Stimulated activated memory B cell treated with anti-CD40 and anti-IgM and Interleukin-4, amounts not matched to agents 10 μg/mL and 1 μg/mL and 100 μg/mL, for 72 hours (primary cell): Measurements from ENCODE around the gene UBQLNL.

ENCODE experiments used
- ATAC-seq: fragments of 150-1000 bp; cut with Tn5 transposase; 2 replicates; pipeline ENCODE4 v1.10.0; 2021
- H3K27ac Mint-ChIP-seq: one replicate; pipeline ENCODE4 v1.8.0; 2022; ENCODE audit warnings: mild to moderate bottlenecking, mixed read lengths
- H3K27me3 Mint-ChIP-seq: one replicate; pipeline ENCODE4 v1.8.0; 2022; ENCODE audit warnings: mixed read lengths
- H3K36me3 Mint-ChIP-seq: one replicate; pipeline ENCODE4 v1.8.0; 2022; ENCODE audit warnings: mixed read lengths
- H3K4me1 Mint-ChIP-seq: one replicate; pipeline ENCODE4 v1.8.0; 2022; ENCODE audit warnings: mixed read lengths
- H3K4me3 Mint-ChIP-seq: one replicate; pipeline ENCODE4 v1.8.0; 2022; ENCODE audit warnings: mild to moderate bottlenecking, moderate library complexity, mixed read lengths
- H3K9me3 Mint-ChIP-seq: one replicate; pipeline ENCODE4 v1.8.0; 2022; ENCODE audit warnings: mixed read lengths

The UBQLNL gene

GRCh38 chr11:5516599-5516998 lies at the start of gene UBQLNL:
Gene UBQLNL (minus strand): TSS chr11:5516699. CDS start chr11:5516441, 258 bp downstream.
- H3K4me3 Mint-ChIP-seq, result no peak within 1 kb of the TSS
- H3K4me1 Mint-ChIP-seq, result no peaks in the 10 kb centered on the region
- no peaks in the 10 kb centered on the region for H3K27me3 Mint-ChIP-seq
- no peak for ATAC-seq
- H3K36me3 Mint-ChIP-seq, result no peaks in the 10 kb centered on the region
- no peak within 1 kb of the TSS for H3K27ac Mint-ChIP-seq
- H3K9me3 Mint-ChIP-seq, result no peaks in the 10 kb centered on the region

GRCh38 chr11:5564259-5565019 lies 47.9 kb upstream of the UBQLNL start:
- H3K27me3 Mint-ChIP-seq, result no peaks in the 10 kb centered on the region
- H3K36me3 Mint-ChIP-seq, result no peaks in the 10 kb centered on the region
- ATAC-seq, result no peak
- H3K4me1 Mint-ChIP-seq, result peaks cover 4% of the 10 kb centered on the region
- H3K9me3 Mint-ChIP-seq, result no peaks in the 10 kb centered on the region
- H3K4me3 Mint-ChIP-seq, result no peak overlapping the region
- no peak overlapping the region for H3K27ac Mint-ChIP-seq

- peaks cover 11% of the 10 kb centered on the region for H3K27me3 Mint-ChIP-seq
- H3K9me3 Mint-ChIP-seq, result no peaks in the 10 kb centered on the region
- H3K36me3 Mint-ChIP-seq, result no peaks in the 10 kb centered on the region
- H3K4me1 Mint-ChIP-seq, result peaks cover 6% of the 10 kb centered on the region
- no peak overlapping the region for H3K4me3 Mint-ChIP-seq
- H3K27ac Mint-ChIP-seq, result no peak overlapping the region
- ATAC-seq, result no peak
Observed at GRCh38 chr11:5557751-5558150, 41.3 kb upstream of the UBQLNL start.

GRCh38 chr11:5556596-5557188 lies 40.2 kb upstream of the UBQLNL start:
- Mint-ChIP-seq H3K4me3 (no peak overlapping the region), H3K9me3 (no peaks in the 10 kb centered on the region), H3K27me3 (peaks cover 16% of the 10 kb centered on the region), H3K36me3 (peaks cover 2% of the 10 kb centered on the region), H3K27ac (no peak overlapping the region), H3K4me1 (peaks cover 6% of the 10 kb centered on the region)
- ATAC-seq, result no peak

GRCh38 chr11:5553343-5553742 lies 36.8 kb upstream of the UBQLNL start:
- H3K4me1 Mint-ChIP-seq, result peaks cover 6% of the 10 kb centered on the region
- no peak overlapping the region for H3K27ac Mint-ChIP-seq
- peaks cover 10% of the 10 kb centered on the region for H3K27me3 Mint-ChIP-seq
- no peak for ATAC-seq
- no peak overlapping the region for H3K4me3 Mint-ChIP-seq
- H3K9me3 Mint-ChIP-seq, result no peaks in the 10 kb centered on the region
- peaks cover 5% of the 10 kb centered on the region for H3K36me3 Mint-ChIP-seq

- H3K27me3 Mint-ChIP-seq, result peaks cover 9% of the 10 kb centered on the region
- no peak overlapping the region for H3K27ac Mint-ChIP-seq
- H3K36me3 Mint-ChIP-seq, result peaks cover 5% of the 10 kb centered on the region
- H3K4me1 Mint-ChIP-seq, result peaks cover 6% of the 10 kb centered on the region
- H3K4me3 Mint-ChIP-seq, result no peak overlapping the region
- ATAC-seq, result no peak
- no peaks in the 10 kb centered on the region for H3K9me3 Mint-ChIP-seq
Observed at GRCh38 chr11:5550440-5551095, 34.1 kb upstream of the UBQLNL start.

- H3K4me1 Mint-ChIP-seq, result no peaks in the 10 kb centered on the region
- peaks cover 9% of the 10 kb centered on the region for H3K27me3 Mint-ChIP-seq
- no peak for ATAC-seq
- H3K9me3 Mint-ChIP-seq, result no peaks in the 10 kb centered on the region
- H3K36me3 Mint-ChIP-seq, result peaks cover 5% of the 10 kb centered on the region
- H3K27ac Mint-ChIP-seq, result no peak within 1 kb of the TSS
- H3K4me3 Mint-ChIP-seq, result no peak within 1 kb of the TSS
Observed at GRCh38 chr11:5548440-5548839, 31.9 kb upstream of the UBQLNL start, which contains the start of gene OR52H1. Gene OR52H1 (minus strand): TSS chr11:5548540. CDS start chr11:5545505, 3,035 bp downstream.

GRCh38 chr11:5547982-5548381 lies 31.5 kb upstream of the UBQLNL start:
- Mint-ChIP-seq H3K9me3 (no peaks in the 10 kb centered on the region), H3K4me1 (no peaks in the 10 kb centered on the region), H3K27me3 (peaks cover 9% of the 10 kb centered on the region), H3K4me3 (no peak overlapping the region), H3K27ac (no peak overlapping the region), H3K36me3 (peaks cover 5% of the 10 kb centered on the region)
- no peak for ATAC-seq

GRCh38 chr11:5546457-5546856 lies 30.0 kb upstream of the UBQLNL start:
- no peaks in the 10 kb centered on the region for H3K9me3 Mint-ChIP-seq
- H3K27me3 Mint-ChIP-seq, result peaks cover 2% of the 10 kb centered on the region
- H3K4me3 Mint-ChIP-seq, result no peak overlapping the region
- ATAC-seq, result no peak
- no peaks in the 10 kb centered on the region for H3K4me1 Mint-ChIP-seq
- peaks cover under 1% of the 10 kb centered on the region for H3K36me3 Mint-ChIP-seq
- no peak overlapping the region for H3K27ac Mint-ChIP-seq

GRCh38 chr11:5541427-5541826 lies 24.9 kb upstream of the UBQLNL start:
- H3K4me1 Mint-ChIP-seq, result no peaks in the 10 kb centered on the region
- no peaks in the 10 kb centered on the region for H3K27me3 Mint-ChIP-seq
- H3K27ac Mint-ChIP-seq, result no peak overlapping the region
- no peaks in the 10 kb centered on the region for H3K36me3 Mint-ChIP-seq
- H3K4me3 Mint-ChIP-seq, result no peak overlapping the region
- peaks cover 6% of the 10 kb centered on the region for H3K9me3 Mint-ChIP-seq
- ATAC-seq, result no peak

- no peak for ATAC-seq
- H3K27me3 Mint-ChIP-seq, result no peaks in the 10 kb centered on the region
- H3K4me1 Mint-ChIP-seq, result no peaks in the 10 kb centered on the region
- peaks cover 6% of the 10 kb centered on the region for H3K9me3 Mint-ChIP-seq
- no peak overlapping the region for H3K4me3 Mint-ChIP-seq
- H3K36me3 Mint-ChIP-seq, result no peaks in the 10 kb centered on the region
- no peak overlapping the region for H3K27ac Mint-ChIP-seq
Observed at GRCh38 chr11:5536482-5536881, 20.0 kb upstream of the UBQLNL start.

- no peak for ATAC-seq
- H3K36me3 Mint-ChIP-seq, result no peaks in the 10 kb centered on the region
- H3K9me3 Mint-ChIP-seq, result peaks cover 6% of the 10 kb centered on the region
- no peaks in the 10 kb centered on the region for H3K4me1 Mint-ChIP-seq
- H3K27ac Mint-ChIP-seq, result no peak overlapping the region
- H3K27me3 Mint-ChIP-seq, result no peaks in the 10 kb centered on the region
- H3K4me3 Mint-ChIP-seq, result no peak overlapping the region
Observed at GRCh38 chr11:5534046-5534445, 17.5 kb upstream of the UBQLNL start.

GRCh38 chr11:5531053-5531831 lies 14.7 kb upstream of the UBQLNL start:
- Mint-ChIP-seq H3K9me3 (no peaks in the 10 kb centered on the region), H3K27me3 (no peaks in the 10 kb centered on the region), H3K36me3 (no peaks in the 10 kb centered on the region), H3K4me1 (no peaks in the 10 kb centered on the region), H3K27ac (no peak overlapping the region), H3K4me3 (no peak overlapping the region)
- ATAC-seq, result no peak

- H3K27me3 Mint-ChIP-seq, result no peaks in the 10 kb centered on the region
- H3K27ac Mint-ChIP-seq, result no peak overlapping the region
- no peak overlapping the region for H3K4me3 Mint-ChIP-seq
- no peaks in the 10 kb centered on the region for H3K4me1 Mint-ChIP-seq
- no peak for ATAC-seq
- no peaks in the 10 kb centered on the region for H3K9me3 Mint-ChIP-seq
- no peaks in the 10 kb centered on the region for H3K36me3 Mint-ChIP-seq
Observed at GRCh38 chr11:5528495-5528894, 12.0 kb upstream of the UBQLNL start.

GRCh38 chr11:5527716-5528115 lies 11.2 kb upstream of the UBQLNL start:
- no peak overlapping the region for H3K4me3 Mint-ChIP-seq
- ATAC-seq, result peak; percentile 17
- H3K27me3 Mint-ChIP-seq, result no peaks in the 10 kb centered on the region
- H3K9me3 Mint-ChIP-seq, result no peaks in the 10 kb centered on the region
- no peaks in the 10 kb centered on the region for H3K36me3 Mint-ChIP-seq
- no peak overlapping the region for H3K27ac Mint-ChIP-seq
- no peaks in the 10 kb centered on the region for H3K4me1 Mint-ChIP-seq
